RWPE1 (cell line): ENCODE measurements around the gene TMIGD3.

Experiments used
- CTCF ChIA-PET: fragments of 350-600 bp; sonication (Branson Sonifier 250); formaldehyde crosslinking; extraction: SDS; loops from one replicate; lab custom pipeline; 2021; lab: Yijun Ruan, JAX
- POLR2A ChIA-PET: fragments of 400-600 bp; formaldehyde crosslinking; extraction: SDS; loops from one replicate; lab custom pipeline; 2020; ENCODE audit warnings: antibody characterized with exemption; ENCODE audit not compliant: low non-redundant PET; lab: Yijun Ruan, JAX
- DNase-seq: peaks from one replicate; pipeline ENCODE4 v3.0.0; 2012; ENCODE audit warnings: low spot score
- H3K27ac ChIP-seq: fragments of 450-650 bp; 2 replicates; pipeline ENCODE4 v1.5.1; 2017
- TF ChIP-seq, protein P1 (sequence below): fragments of 450-650 bp; conservative IDR thresholded peaks from 2 replicates; pipeline ENCODE4 v1.5.1; 2017; ENCODE audit warnings: low read depth, mild to moderate bottlenecking

TMIGD3 gene

DNA sequence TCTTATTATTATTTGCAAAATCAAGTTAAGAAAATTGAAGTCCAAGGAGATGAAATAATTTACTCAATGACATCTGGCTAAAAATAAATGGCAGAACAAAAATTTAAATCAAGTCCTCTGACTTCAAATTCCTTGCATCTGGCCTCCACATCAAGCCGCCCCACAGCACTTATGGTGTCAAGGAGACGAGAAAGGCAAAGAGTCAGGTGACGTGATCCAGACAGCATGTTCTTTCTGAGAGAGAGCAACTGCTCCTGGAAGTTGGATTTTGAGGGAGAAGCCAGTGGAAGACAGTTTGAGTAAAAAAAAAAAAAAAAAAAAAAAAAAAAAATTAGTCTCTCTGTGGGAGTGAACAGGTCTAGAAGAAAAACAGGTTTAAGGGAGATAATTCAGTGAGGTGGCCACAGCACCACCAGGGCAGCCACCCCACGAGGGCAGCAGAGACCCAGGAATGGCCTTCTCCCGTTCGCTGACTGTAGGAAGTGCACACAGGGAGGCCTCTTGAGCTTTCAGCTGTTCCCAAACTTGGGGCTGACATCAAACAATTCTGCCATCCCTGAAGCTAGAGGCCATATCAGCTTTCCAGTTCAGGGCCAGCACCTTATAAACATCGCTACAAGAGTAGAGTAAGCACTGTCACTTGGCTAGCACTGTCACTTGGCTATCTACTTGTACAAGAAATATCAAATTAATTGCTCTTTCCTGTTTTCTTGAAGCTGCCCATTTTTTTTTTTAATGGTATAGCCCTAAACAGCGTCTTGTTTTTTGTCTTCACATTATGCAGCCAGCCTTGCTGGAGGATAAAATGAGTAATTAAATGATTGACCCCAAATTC is 21.8 kb downstream of the TMIGD3 start:
- ChIA-PET CTCF (interaction anchor here (0.6 to 1.3 kb wide), 16 partner anchors 8 to 509 kb away, joined by 3 to 9 read pairs (median 4); no protein-coding TSS in a partner anchor), POLR2A (no interaction called here)
- TF ChIP-seq, protein P1, sequence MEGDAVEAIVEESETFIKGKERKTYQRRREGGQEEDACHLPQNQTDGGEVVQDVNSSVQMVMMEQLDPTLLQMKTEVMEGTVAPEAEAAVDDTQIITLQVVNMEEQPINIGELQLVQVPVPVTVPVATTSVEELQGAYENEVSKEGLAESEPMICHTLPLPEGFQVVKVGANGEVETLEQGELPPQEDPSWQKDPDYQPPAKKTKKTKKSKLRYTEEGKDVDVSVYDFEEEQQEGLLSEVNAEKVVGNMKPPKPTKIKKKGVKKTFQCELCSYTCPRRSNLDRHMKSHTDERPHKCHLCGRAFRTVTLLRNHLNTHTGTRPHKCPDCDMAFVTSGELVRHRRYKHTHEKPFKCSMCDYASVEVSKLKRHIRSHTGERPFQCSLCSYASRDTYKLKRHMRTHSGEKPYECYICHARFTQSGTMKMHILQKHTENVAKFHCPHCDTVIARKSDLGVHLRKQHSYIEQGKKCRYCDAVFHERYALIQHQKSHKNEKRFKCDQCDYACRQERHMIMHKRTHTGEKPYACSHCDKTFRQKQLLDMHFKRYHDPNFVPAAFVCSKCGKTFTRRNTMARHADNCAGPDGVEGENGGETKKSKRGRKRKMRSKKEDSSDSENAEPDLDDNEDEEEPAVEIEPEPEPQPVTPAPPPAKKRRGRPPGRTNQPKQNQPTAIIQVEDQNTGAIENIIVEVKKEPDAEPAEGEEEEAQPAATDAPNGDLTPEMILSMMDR = peak; percentile 41
- no peak overlapping the region for H3K27ac ChIP-seq
- DNase-seq = peak; percentile 69

- no peak for DNase-seq
- CTCF ChIA-PET = no interaction called here
- POLR2A ChIA-PET = no interaction called here
Measured at GRCh38 chr1:111480674-111481073, 22.8 kb downstream of the TMIGD3 start.

DNA sequence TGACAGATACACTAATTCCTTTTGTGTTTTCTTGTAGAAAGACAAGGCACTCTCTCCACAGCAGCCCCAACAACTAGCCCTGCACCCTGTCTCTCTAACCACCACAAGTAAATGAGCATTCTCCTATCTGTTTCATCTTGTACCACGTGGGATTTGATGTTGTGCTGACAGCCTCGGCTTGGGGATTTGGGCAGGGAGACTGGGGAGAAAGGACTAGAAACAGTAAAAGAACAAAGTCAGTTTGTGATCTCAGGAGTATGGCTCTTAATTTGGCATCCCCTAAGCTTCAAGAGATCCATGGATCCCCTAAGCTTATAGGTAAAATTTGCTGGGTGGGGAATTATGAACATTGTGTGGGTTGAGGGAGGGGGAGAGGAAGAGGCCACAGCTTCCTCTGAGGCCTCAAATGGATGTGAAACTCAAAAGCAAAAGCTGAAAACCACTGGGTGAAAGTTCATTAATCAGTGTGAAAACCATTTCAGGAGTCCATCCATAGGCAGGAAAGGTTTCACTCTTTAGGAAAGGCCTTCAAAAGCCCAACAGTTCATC is 26.6 kb downstream of the TMIGD3 start:
- POLR2A ChIA-PET = interaction anchor here (1.1 kb wide), 1 partner anchor 14 kb away, joined by 3 read pairs; no protein-coding TSS in a partner anchor
- CTCF ChIA-PET = interaction anchor here (0.7 kb wide), 1 partner anchor 193 kb away, joined by 5 read pairs; no protein-coding TSS in a partner anchor
- no peak overlapping the region for H3K27ac ChIP-seq
- no peak for DNase-seq
- TF ChIP-seq, protein P1 = no peak

More at GRCh38 chr1:111480674-111481073, 22.8 kb downstream of the TMIGD3 start:
- TF ChIP-seq, protein P1 = no peak
- H3K27ac ChIP-seq = no peak overlapping the region

DNA sequence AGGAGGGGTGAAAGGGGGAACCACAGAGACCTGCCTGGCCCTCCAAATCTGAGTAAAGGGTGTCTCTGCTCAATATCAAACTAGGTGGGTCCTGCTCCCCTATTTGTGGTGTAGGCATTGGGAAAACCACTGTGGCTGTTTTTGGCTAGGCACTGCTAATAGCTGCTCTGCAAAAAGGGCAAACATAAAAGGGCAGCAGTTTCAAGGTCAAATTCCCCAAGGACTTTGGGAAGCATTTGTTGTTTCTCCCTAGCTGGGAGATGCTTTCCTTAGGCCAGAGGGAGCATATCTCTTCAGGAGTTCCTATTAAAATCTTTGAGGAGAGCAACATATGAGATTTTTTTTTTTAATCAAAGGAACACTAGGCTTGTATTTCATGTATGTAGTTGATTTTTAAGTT is 27.2 kb downstream of the TMIGD3 start:
- TF ChIP-seq, protein P1 = no peak
- ChIA-PET CTCF (interaction anchor here (0.7 kb wide), 2 partner anchors 194 to 649 kb away, joined by 3 to 5 read pairs; no protein-coding TSS in a partner anchor), POLR2A (no interaction called here)
- H3K27ac ChIP-seq = no peak overlapping the region
- DNase-seq = no peak

- ChIA-PET POLR2A (no interaction called here), CTCF (interaction anchor here (0.6 to 0.7 kb wide), 2 partner anchors 32 to 649 kb away, joined by 3 to 4 read pairs; no protein-coding TSS in a partner anchor)
- TF ChIP-seq, protein P1 = no peak
Measured at GRCh38 chr1:111475701-111476100, 27.7 kb downstream of the TMIGD3 start.

GRCh38 chr1:111474521-111474920 is 28.9 kb downstream of the TMIGD3 start:
- TF ChIP-seq, protein P1 = no peak
- ChIA-PET CTCF (interaction anchor here (0.6 kb wide), 1 partner anchor 34 kb away, joined by 5 read pairs; no protein-coding TSS in a partner anchor), POLR2A (no interaction called here)
- DNase-seq = no peak
- no peak overlapping the region for H3K27ac ChIP-seq

More at GRCh38 chr1:111475701-111476100, 27.7 kb downstream of the TMIGD3 start:
- no peak overlapping the region for H3K27ac ChIP-seq
- DNase-seq = no peak
